H7 (cell line): ENCODE data around the gene PTPRN2. TPM values are rescaled to one million over a fixed set of nuclear protein-coding genes. Genes with fewer than 3 reads are reported as not detected.

Experiments used
- DNase-seq: peaks from one replicate; pipeline ENCODE4 v3.0.0; 2012
- H3K27me3 ChIP-seq: 2 replicates; pipeline ENCODE4 v1.6.0; 2011; ENCODE audit warnings: mild to moderate bottlenecking, low read length; ENCODE audit not compliant: control insufficient read depth, insufficient read depth
- H3K36me3 ChIP-seq: replicated peaks from 2 replicates; pipeline ENCODE4 v1.5.1; 2011; ENCODE audit warnings: low read length; ENCODE audit not compliant: control insufficient read depth, insufficient read depth
- H3K4me3 ChIP-seq: 2 replicates; pipeline ENCODE4 v1.5.1; 2011; ENCODE audit warnings: low read depth, mild to moderate bottlenecking, control low read depth, low read length, moderate library complexity; ENCODE audit not compliant: insufficient read depth
- total RNA-seq: library from RNA; depleted of rRNA; stranded (reverse); fragments of >200 nt; shearing (Covaris generic); gene quantifications from 2 replicates; pipeline ENCODE4 v1.2.3, GENCODE V29; 2014

Gene PTPRN2
- total RNA-seq, 1 experiment from 2014 or later = 0.80 TPM

DNA sequence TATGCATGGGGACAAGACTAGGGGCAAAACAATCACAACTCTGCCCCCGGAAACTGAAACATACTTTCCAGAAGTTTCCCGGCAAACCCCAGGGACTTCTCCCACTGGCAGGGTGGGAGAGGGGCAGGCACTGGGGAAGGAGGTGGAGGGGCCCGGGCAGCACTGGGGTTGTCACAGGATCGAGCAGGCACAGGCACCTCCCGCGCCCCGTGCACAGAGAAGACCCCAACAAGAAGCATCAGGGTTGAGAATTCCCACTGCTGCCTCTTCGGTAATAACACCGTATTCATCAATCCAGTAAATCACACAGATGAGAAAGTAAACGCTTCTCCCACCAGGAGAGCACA lies 490.5 kb downstream of the PTPRN2 start:
- no peaks in the 10 kb centered on the region for H3K36me3 ChIP-seq
- no peak for DNase-seq
- no peak overlapping the region for H3K4me3 ChIP-seq
- H3K27me3 ChIP-seq = no peaks in the 10 kb centered on the region

DNA sequence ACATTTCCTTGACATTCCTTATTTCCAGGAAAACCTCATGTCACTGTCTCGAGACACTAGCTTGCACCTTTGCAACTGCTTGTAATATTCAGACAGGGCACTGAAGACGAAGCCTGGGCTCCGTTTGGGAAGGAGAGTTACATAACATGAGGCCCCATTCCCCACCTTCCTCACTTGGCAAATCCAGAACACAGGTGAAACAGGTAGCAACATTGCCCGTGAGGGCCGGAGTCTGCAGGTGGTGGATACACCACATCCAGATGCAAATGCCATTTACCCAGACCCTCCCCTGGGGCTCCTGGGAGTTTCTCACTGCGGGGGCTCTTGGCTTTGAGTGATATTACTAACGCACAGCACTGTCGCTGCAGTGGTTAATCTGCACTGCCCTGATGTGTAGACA lies 491.0 kb downstream of the PTPRN2 start:
- DNase-seq = peak; percentile 71
- no peak overlapping the region for H3K4me3 ChIP-seq
- H3K27me3 ChIP-seq = no peaks in the 10 kb centered on the region
- no peaks in the 10 kb centered on the region for H3K36me3 ChIP-seq

DNA sequence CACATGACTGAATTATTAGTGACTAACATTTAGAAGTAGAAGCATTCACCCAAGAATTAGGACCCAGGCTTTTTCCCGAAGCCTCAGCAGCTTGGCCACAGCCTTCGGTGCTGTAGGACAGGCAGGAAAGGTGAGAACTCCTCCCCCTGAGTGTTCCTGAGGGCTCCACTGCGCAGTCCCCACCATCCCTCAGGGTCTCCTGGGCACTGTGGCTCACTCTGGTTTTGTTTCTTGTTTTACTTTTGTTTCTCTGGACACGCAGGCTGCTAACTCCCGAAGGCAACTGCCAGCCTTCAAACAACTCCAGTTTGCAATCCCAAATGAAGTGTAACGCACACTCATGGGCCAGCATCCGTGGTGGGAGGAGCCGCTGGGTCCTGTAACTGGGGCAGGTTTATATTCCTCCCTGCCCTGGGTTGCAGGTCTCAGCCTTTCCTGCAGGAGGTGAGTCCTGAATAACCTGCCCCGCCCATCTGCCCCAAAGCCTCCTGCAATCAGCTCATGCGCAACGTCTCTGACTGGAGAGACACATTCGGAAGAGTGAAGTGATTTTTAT lies 492.9 kb downstream of the PTPRN2 start:
- Histone ChIP-seq H3K36me3 (no peaks in the 10 kb centered on the region), H3K4me3 (no peak overlapping the region), H3K27me3 (no peaks in the 10 kb centered on the region)
- peak; percentile 85 for DNase-seq

GRCh38 chr7:158094046-158094445 lies 493.6 kb downstream of the PTPRN2 start:
- Histone ChIP-seq H3K4me3 (no peak overlapping the region), H3K27me3 (no peaks in the 10 kb centered on the region), H3K36me3 (no peaks in the 10 kb centered on the region)
- DNase-seq = no peak

DNA sequence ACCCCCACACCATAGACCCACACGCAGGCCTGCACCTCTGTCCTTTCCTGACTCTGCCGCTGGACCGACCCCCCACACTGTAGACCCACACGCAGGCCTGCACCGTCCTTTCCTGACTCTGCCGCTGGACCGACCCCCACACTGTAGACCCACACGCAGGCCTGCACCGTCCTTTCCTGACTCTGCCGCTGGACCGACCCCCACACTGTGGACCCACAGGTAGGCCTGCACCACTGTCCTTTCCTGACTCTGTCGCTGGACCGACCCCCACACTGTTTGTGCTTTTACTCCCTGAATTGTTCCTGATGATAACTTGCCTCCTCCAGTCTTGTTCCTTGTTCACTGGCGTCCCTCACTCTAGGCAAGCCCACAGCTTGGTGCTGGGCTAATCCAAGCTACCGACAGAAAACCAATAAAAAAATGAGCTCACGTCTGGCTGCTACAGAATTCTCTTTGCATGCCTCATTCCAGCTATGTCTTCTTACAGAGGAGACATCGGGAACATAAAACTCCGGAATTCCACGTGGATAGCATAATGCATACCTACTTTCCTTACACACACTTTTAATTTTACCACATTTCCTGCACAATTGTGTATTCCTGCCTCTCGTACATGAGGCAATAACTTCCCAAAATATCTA lies 494.3 kb downstream of the PTPRN2 start:
- Histone ChIP-seq H3K36me3 (no peaks in the 10 kb centered on the region), H3K4me3 (no peak overlapping the region), H3K27me3 (no peaks in the 10 kb centered on the region)
- no peak for DNase-seq

GRCh38 chr7:158087196-158087595 lies 500.4 kb downstream of the PTPRN2 start:
- Histone ChIP-seq H3K27me3 (no peaks in the 10 kb centered on the region), H3K36me3 (no peaks in the 10 kb centered on the region), H3K4me3 (no peak overlapping the region)
- DNase-seq = no peak

- DNase-seq = no peak
- Histone ChIP-seq H3K27me3 (no peaks in the 10 kb centered on the region), H3K36me3 (no peaks in the 10 kb centered on the region), H3K4me3 (no peak overlapping the region)
Measured at GRCh38 chr7:158085741-158086695, 501.6 kb downstream of the PTPRN2 start.

- DNase-seq = no peak
- no peaks in the 10 kb centered on the region for H3K27me3 ChIP-seq
- H3K4me3 ChIP-seq = no peak overlapping the region
- H3K36me3 ChIP-seq = no peaks in the 10 kb centered on the region
Measured at GRCh38 chr7:158084555-158084954, 503.1 kb downstream of the PTPRN2 start.

DNA sequence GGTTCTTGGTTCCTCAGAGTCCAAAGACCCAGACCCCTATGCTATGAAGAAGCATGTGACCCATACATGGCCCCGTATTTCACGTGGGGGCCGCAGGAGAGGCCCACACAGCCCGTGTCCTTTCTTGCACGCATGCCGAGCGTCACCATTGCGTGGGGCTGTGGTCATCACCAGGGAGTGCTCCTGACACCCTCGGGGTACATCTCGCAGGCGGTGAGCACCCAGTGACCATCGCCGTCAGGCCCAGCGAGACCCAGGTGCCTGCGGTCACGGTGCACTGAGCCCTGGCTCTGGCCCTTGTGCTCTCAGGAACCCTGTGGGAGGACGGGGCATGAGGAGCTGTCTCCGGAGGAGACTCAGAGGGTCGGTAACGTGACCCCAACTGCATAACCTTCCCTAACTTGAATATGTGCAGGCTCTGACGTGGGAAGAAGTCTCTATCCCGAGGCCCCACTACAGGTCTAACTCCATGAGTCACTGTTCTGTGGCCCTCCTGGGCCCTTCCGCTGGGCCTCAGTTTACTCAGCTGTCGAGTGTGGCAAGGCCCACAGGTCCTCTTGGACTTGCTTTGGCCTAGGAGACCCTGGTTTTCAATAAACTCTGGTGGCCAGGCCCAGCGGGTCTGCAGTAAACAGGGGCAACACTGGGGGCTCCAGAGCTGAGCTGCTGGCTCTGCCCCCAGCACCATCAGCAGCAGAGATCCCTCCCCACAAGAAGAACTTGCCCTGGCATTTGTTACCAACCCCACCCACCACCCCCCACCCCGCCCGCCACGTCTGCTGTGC lies 503.9 kb downstream of the PTPRN2 start:
- no peaks in the 10 kb centered on the region for H3K27me3 ChIP-seq
- H3K4me3 ChIP-seq = no peak overlapping the region
- no peak for DNase-seq
- H3K36me3 ChIP-seq = no peaks in the 10 kb centered on the region

- Histone ChIP-seq H3K36me3 (no peaks in the 10 kb centered on the region), H3K4me3 (no peak overlapping the region), H3K27me3 (no peaks in the 10 kb centered on the region)
- no peak for DNase-seq
Measured at GRCh38 chr7:158082761-158083160, 504.9 kb downstream of the PTPRN2 start.

GRCh38 chr7:158080899-158081445 lies 506.7 kb downstream of the PTPRN2 start:
- Histone ChIP-seq H3K27me3 (no peaks in the 10 kb centered on the region), H3K4me3 (no peak overlapping the region), H3K36me3 (no peaks in the 10 kb centered on the region)
- no peak for DNase-seq

GRCh38 chr7:158077934-158078910 lies 509.4 kb downstream of the PTPRN2 start:
- Histone ChIP-seq H3K27me3 (no peaks in the 10 kb centered on the region), H3K36me3 (no peaks in the 10 kb centered on the region), H3K4me3 (no peak overlapping the region)
- DNase-seq = no peak

- no peaks in the 10 kb centered on the region for H3K36me3 ChIP-seq
- H3K27me3 ChIP-seq = no peaks in the 10 kb centered on the region
- DNase-seq = no peak
- no peak overlapping the region for H3K4me3 ChIP-seq
Measured at GRCh38 chr7:158077151-158077840, 510.3 kb downstream of the PTPRN2 start.
